CD14-positive monocyte (primary cell): Measurements from ENCODE around the gene KIF16B. TPM values are rescaled to one million over a fixed set of nuclear protein-coding genes. Genes with fewer than 3 reads are reported as not detected.

Source experiments
- DNase-seq, 3 donors: peaks; one replicate each; pipeline ENCODE4 v3.0.0-alpha.2; 2011 to 2022
- H2AFZ ChIP-seq: 2 replicates; pipeline ENCODE4 v1.6.0; 2012; ENCODE audit warnings: mild to moderate bottlenecking, low read depth, low read length, inconsistent platforms; ENCODE audit not compliant: insufficient read depth, poor library complexity, severe bottlenecking
- H3K27ac ChIP-seq, 2 donors: 1 replicate in 1 of 2; 2 replicates in 1 of 2; pipeline ENCODE4 v1.5.1; 2012 to 2013; ENCODE audit warnings: low read length in 2 of 2, control low read depth in 1 of 2, inconsistent platforms in 1 of 2, low read depth in 1 of 2, mild to moderate bottlenecking in 1 of 2
- H3K27me3 ChIP-seq, 2 donors: one replicate each; pipeline versions ENCODE4 v1.6.0 to v1.6.1; 2011 to 2013; ENCODE audit warnings: low read length in 2 of 2; ENCODE audit not compliant: control insufficient read depth in 2 of 2, insufficient read depth in 2 of 2
- H3K36me3 ChIP-seq, 2 donors: replicated peaks in 1 of 2; 1 replicate in 1 of 2; 2 replicates in 1 of 2; pipeline versions ENCODE4 v1.5.1 to v1.6.1; 2012 to 2013; ENCODE audit warnings: low read length in 2 of 2, control low read depth in 1 of 2, inconsistent platforms in 1 of 2, mild to moderate bottlenecking in 1 of 2; ENCODE audit not compliant: insufficient read depth in 2 of 2, control insufficient read depth in 1 of 2
- H3K4me1 ChIP-seq, 2 donors: 1 replicate in 1 of 2; 2 replicates in 1 of 2; pipeline versions ENCODE4 v1.5.1 to v1.6.1; 2012 to 2013; ENCODE audit warnings: low read length in 2 of 2, control low read depth in 1 of 2, inconsistent platforms in 1 of 2, mild to moderate bottlenecking in 1 of 2, moderate library complexity in 1 of 2; ENCODE audit not compliant: insufficient read depth in 2 of 2, control insufficient read depth in 1 of 2
- H3K4me2 ChIP-seq: replicated peaks from 2 replicates; pipeline ENCODE3; 2012; ENCODE audit warnings: low read length, moderate library complexity, mild to moderate bottlenecking; ENCODE audit not compliant: poor library complexity, severe bottlenecking; ENCODE audit errors: extremely low read depth
- H3K4me3 ChIP-seq, 3 experiments: fragments of 200-600 bp in 1 of 3; sonication (generic) in 1 of 3; replicated peaks in 1 of 3; 1 replicate in 2 of 3; 2 replicates in 1 of 3; pipeline ENCODE4 v1.5.1; 2011 to 2013; ENCODE audit warnings: low read length in 3 of 3, mild to moderate bottlenecking in 3 of 3, control low read depth in 2 of 3, low read depth in 2 of 3, inconsistent platforms in 1 of 3, moderate library complexity in 1 of 3
- H3K79me2 ChIP-seq: 2 replicates; pipeline ENCODE4 v1.6.0; 2012; ENCODE audit warnings: mild to moderate bottlenecking, control low read depth, inconsistent platforms, low read length, moderate library complexity; ENCODE audit not compliant: insufficient read depth
- H3K9ac ChIP-seq: 2 replicates; pipeline ENCODE4 v1.6.0; 2017; ENCODE audit warnings: low read length, mild to moderate bottlenecking; ENCODE audit not compliant: insufficient read depth, poor library complexity, severe bottlenecking
- H3K9me3 ChIP-seq, 2 donors: replicated peaks in 1 of 2; 1 replicate in 1 of 2; 2 replicates in 1 of 2; pipeline versions ENCODE4 v1.5.1 to v1.6.1; 2012 to 2013; ENCODE audit warnings: low read length in 2 of 2, control low read depth in 1 of 2; ENCODE audit not compliant: control insufficient read depth in 1 of 2, insufficient read depth in 1 of 2
- H4K20me1 ChIP-seq: 2 replicates; pipeline ENCODE4 v1.6.0; 2012; ENCODE audit warnings: mild to moderate bottlenecking, low read length, control low read depth, moderate library complexity; ENCODE audit not compliant: insufficient read depth
- H3K27ac Mint-ChIP-seq, 7 donors: one replicate each; pipeline ENCODE4 v1.8.0; 2020; ENCODE audit warnings: mild to moderate bottlenecking in 7 of 7, mixed read lengths in 7 of 7, moderate library complexity in 6 of 7, inconsistent platforms in 2 of 7
- H3K27me3 Mint-ChIP-seq, 3 donors: one replicate each; pipeline ENCODE4 v1.8.0; 2021 to 2022; ENCODE audit warnings: low read depth in 3 of 3, mild to moderate bottlenecking in 3 of 3, mixed read lengths in 3 of 3, moderate library complexity in 3 of 3, inconsistent platforms in 1 of 3
- H3K36me3 Mint-ChIP-seq, 2 donors: one replicate each; pipeline ENCODE4 v1.8.0; 2020; ENCODE audit warnings: mixed read lengths in 2 of 2, inconsistent platforms in 1 of 2, mild to moderate bottlenecking in 1 of 2
- H3K4me1 Mint-ChIP-seq: one replicate; pipeline ENCODE4 v1.8.0; 2020; ENCODE audit warnings: mild to moderate bottlenecking, mixed read lengths
- H3K4me3 Mint-ChIP-seq, 2 donors: one replicate each; pipeline ENCODE4 v1.8.0; 2020; ENCODE audit warnings: mild to moderate bottlenecking in 2 of 2, mixed read lengths in 2 of 2, moderate library complexity in 1 of 2
- H3K9me3 Mint-ChIP-seq, 7 donors: one replicate each; pipeline ENCODE4 v1.8.0; 2020 to 2022; ENCODE audit warnings: mixed read lengths in 7 of 7, mild to moderate bottlenecking in 6 of 7, moderate library complexity in 6 of 7, inconsistent platforms in 2 of 7
- WGBS: methylation state at CpG from one replicate; pipeline ENCODE4 v1.1.5; 2013; ENCODE audit warnings: missing lambda C conversion rate; ENCODE audit not compliant: insufficient coverage; 5-methylcytosine and 5-hydroxymethylcytosine counted together
- intact Hi-C, 2 donors: fragments of 100-400 bp; cut with micrococcal nuclease; formaldehyde crosslinking; loops; one replicate each; pipeline versions ENCODE4 v1.15.0 to v1.15.1; 2023
- polyA plus RNA-seq, 3 donors: library from polyadenylated mRNA; depleted of rRNA in 1 of 3; unstranded in 2 of 3; stranded (reverse) in 1 of 3; fragments of 300-500 nt in 2 of 3; fragments of >200 nt in 1 of 3; fragmentation: Illumina TruSeq in 2 of 3; gene quantifications; 1 replicate in 2 of 3; 2 replicates in 1 of 3; pipeline ENCODE4 v1.2.3, GENCODE V29; 2012 to 2021
- TF ChIP-seq, protein P1 (sequence below): fragments of 200-600 bp; IDR thresholded peaks from one replicate; pipeline ENCODE4 v1.8.0; 2022; ENCODE audit warnings: antibody characterized with exemption, mild to moderate bottlenecking

The KIF16B gene
- polyA plus RNA-seq, 3 donors: 0.89 to 2.9 (median 2.8) TPM

GRCh38 chr20:16308754-16309153, 264.5 kb downstream of the KIF16B start:
- H3K9me3 Mint-ChIP-seq: peaks cover 0 to 6% (median 2%) of the 10 kb centered on the region in 7 donors
- no peak for DNase-seq
- Histone ChIP-seq H3K79me2 (no peaks in the 10 kb centered on the region), H3K4me3 (no peak overlapping the region), H3K27me3 (no peaks in the 10 kb centered on the region), H4K20me1 (no peaks in the 10 kb centered on the region), H3K4me1 (no peaks in the 10 kb centered on the region), H3K27ac (no peak overlapping the region), H2AFZ (no peak overlapping the region), H3K9me3 (peaks cover 0 to 1% of the 10 kb centered on the region in 2 donors), H3K4me2 (no peak overlapping the region), H3K36me3 (peaks cover 0 to 8% of the 10 kb centered on the region in 2 donors), H3K9ac (no peak overlapping the region)
- intact Hi-C loops: no loop called here
- H3K4me1 Mint-ChIP-seq: no peaks in the 10 kb centered on the region
- 100% methylated on average over 1 of the region's 2 CpGs for WGBS
- H3K27me3 Mint-ChIP-seq: no peaks in the 10 kb centered on the region
- TF ChIP-seq, protein P1, sequence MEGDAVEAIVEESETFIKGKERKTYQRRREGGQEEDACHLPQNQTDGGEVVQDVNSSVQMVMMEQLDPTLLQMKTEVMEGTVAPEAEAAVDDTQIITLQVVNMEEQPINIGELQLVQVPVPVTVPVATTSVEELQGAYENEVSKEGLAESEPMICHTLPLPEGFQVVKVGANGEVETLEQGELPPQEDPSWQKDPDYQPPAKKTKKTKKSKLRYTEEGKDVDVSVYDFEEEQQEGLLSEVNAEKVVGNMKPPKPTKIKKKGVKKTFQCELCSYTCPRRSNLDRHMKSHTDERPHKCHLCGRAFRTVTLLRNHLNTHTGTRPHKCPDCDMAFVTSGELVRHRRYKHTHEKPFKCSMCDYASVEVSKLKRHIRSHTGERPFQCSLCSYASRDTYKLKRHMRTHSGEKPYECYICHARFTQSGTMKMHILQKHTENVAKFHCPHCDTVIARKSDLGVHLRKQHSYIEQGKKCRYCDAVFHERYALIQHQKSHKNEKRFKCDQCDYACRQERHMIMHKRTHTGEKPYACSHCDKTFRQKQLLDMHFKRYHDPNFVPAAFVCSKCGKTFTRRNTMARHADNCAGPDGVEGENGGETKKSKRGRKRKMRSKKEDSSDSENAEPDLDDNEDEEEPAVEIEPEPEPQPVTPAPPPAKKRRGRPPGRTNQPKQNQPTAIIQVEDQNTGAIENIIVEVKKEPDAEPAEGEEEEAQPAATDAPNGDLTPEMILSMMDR: no peak
- H3K4me3 Mint-ChIP-seq: no peak overlapping the region
- peak overlapping the region in 1 of 7 donors; percentile 25 for H3K27ac Mint-ChIP-seq
- peaks cover 22 to 32% of the 10 kb centered on the region in 2 donors for H3K36me3 Mint-ChIP-seq

GRCh38 chr20:16302818-16303217, 270.4 kb downstream of the KIF16B start:
- intact Hi-C loops: no loop called here
- Mint-ChIP-seq H3K4me1 (no peaks in the 10 kb centered on the region), H3K27me3 (peaks cover 0 to 2% (median 0%) of the 10 kb centered on the region in 3 donors), H3K36me3 (peaks cover 1 to 10% of the 10 kb centered on the region in 2 donors), H3K27ac (no peak overlapping the region), H3K9me3 (peaks cover 12 to 22% (median 20%) of the 10 kb centered on the region in 7 donors), H3K4me3 (no peak overlapping the region)
- Histone ChIP-seq H4K20me1 (no peaks in the 10 kb centered on the region), H3K9ac (no peak overlapping the region), H3K27me3 (no peaks in the 10 kb centered on the region), H3K4me2 (no peak overlapping the region), H2AFZ (no peak overlapping the region), H3K4me1 (no peaks in the 10 kb centered on the region), H3K27ac (no peak overlapping the region), H3K9me3 (peaks cover 9 to 22% of the 10 kb centered on the region in 2 donors), H3K4me3 (no peak overlapping the region), H3K36me3 (no peaks in the 10 kb centered on the region), H3K79me2 (no peaks in the 10 kb centered on the region)
- no peak for DNase-seq
- WGBS: no CpG with 5 or more reads among the region's 1 CpG
- TF ChIP-seq, protein P1: no peak
